DND-41 (cell line): ENCODE measurements around the gene PRKAR2A.
"Not testable (repeated sequence)": the region's sequence is repeated elsewhere in the genome, so short reads cannot be mapped to it uniquely, and the experiment has no call there.

ENCODE experiments used
- ATAC-seq: fragments of 200-7000 bp; cut with Tn5 transposase; 3 replicates; pipeline ENCODE4 v1.9.1; 2021; ENCODE audit warnings: low read depth; ENCODE audit not compliant: insufficient read depth
- DNase-seq: peaks from one replicate; pipeline ENCODE4 v3.0.0-alpha.2; 2020
- H2AFZ ChIP-seq: 2 replicates; pipeline ENCODE4 v1.6.0; 2012; ENCODE audit warnings: low read depth, low read length
- H3K27ac ChIP-seq: 2 replicates; pipeline ENCODE4 v1.5.1; 2012; ENCODE audit warnings: low read length, inconsistent platforms
- H3K27me3 ChIP-seq: fragments of 200-600 bp; sonication (generic); 2 replicates; pipeline ENCODE4 v1.6.0; 2012; ENCODE audit warnings: low read length, mild to moderate bottlenecking, inconsistent platforms; ENCODE audit not compliant: insufficient read depth, poor library complexity
- H3K36me3 ChIP-seq: 2 replicates; pipeline ENCODE4 v1.5.1; 2012; ENCODE audit warnings: low read length, inconsistent platforms; ENCODE audit not compliant: insufficient read depth
- H3K4me1 ChIP-seq: 2 replicates; pipeline ENCODE4 v1.5.1; 2012; ENCODE audit warnings: mild to moderate bottlenecking, low read length; ENCODE audit not compliant: insufficient read depth
- H3K4me2 ChIP-seq: 2 replicates; pipeline ENCODE4 v1.6.0; 2012; ENCODE audit warnings: mild to moderate bottlenecking, moderate library complexity, low read length, inconsistent platforms; ENCODE audit not compliant: insufficient read depth
- H3K4me3 ChIP-seq, 2 experiments: fragments of 200-600 bp in 1 of 2; shearing (Covaris generic) in 1 of 2; 2 replicates each; pipeline ENCODE4 v1.5.1; 2012 to 2016; ENCODE audit warnings: inconsistent platforms in 2 of 2, low read length in 2 of 2, mild to moderate bottlenecking in 2 of 2, low read depth in 1 of 2, moderate library complexity in 1 of 2
- H3K79me2 ChIP-seq: 2 replicates; pipeline ENCODE4 v1.6.0; 2012; ENCODE audit warnings: low read length, inconsistent platforms; ENCODE audit not compliant: insufficient read depth
- H3K9ac ChIP-seq: 2 replicates; pipeline ENCODE4 v1.6.0; 2012; ENCODE audit warnings: low read depth, mild to moderate bottlenecking, inconsistent platforms, low read length, moderate library complexity
- H3K9me3 ChIP-seq: 2 replicates; pipeline ENCODE4 v1.5.1; 2012; ENCODE audit warnings: low read length, moderate library complexity, mild to moderate bottlenecking, inconsistent platforms; ENCODE audit not compliant: insufficient read depth, severe bottlenecking
- H4K20me1 ChIP-seq: 2 replicates; pipeline ENCODE4 v1.6.0; 2012; ENCODE audit warnings: low read length; ENCODE audit not compliant: insufficient read depth
- EZH2 ChIP-seq: IDR thresholded peaks from 3 replicates; pipeline ENCODE4 v1.6.1; 2012; ENCODE audit warnings: borderline replicate concordance, low read depth, mild to moderate bottlenecking, moderate library complexity, low read length, inconsistent platforms; ENCODE audit not compliant: severe bottlenecking
- TF ChIP-seq, protein P1 (sequence below): IDR thresholded peaks from 2 replicates; pipeline ENCODE4 v1.5.1; 2012; ENCODE audit warnings: borderline replicate concordance, low read length, moderate library complexity, mild to moderate bottlenecking; ENCODE audit not compliant: poor library complexity, severe bottlenecking; ENCODE audit errors: extremely low read depth

Gene PRKAR2A

DNA sequence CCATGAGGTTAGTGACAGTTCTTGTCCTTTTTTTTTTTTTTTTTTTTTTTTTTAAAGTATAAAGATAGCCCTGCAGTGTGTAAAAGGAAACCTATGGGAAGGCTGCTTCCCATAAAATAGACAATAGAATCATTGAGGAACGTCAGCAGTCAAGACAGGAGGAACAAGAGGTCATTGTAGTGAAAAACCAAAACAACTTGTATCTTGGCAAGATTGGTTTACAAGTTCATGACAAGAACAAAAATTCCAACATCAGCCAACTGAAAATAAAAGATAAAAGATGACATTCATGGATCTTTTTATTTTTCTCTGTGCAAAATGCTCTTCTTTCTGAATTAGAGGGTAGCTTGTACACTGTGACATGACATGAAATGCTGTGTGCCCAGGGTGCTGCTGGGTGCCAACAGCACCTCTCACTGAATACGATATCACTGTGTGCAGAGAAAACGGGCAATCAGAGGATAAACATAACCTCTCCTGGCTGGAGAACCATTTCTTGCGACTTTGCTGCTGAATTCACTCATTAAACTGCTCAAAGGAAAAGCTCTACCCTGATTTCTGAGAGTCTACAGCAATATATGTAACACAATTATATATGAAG, 100.6 kb downstream of the PRKAR2A start:
- Histone ChIP-seq H3K36me3 (no peaks in the 10 kb centered on the region), H3K9ac (no peak overlapping the region), H3K79me2 (no peaks in the 10 kb centered on the region), H3K4me1 (no peaks in the 10 kb centered on the region), H3K27ac (no peak overlapping the region), H3K9me3 (no peaks in the 10 kb centered on the region), H3K4me2 (no peak overlapping the region), H3K27me3 (peaks cover 4% of the 10 kb centered on the region), H4K20me1 (no peaks in the 10 kb centered on the region), H2AFZ (no peak overlapping the region), H3K4me3 (no peak overlapping the region)
- ATAC-seq (no peak), DNase-seq (no peak)
- TF ChIP-seq EZH2 = no peak
- TF ChIP-seq, protein P1, sequence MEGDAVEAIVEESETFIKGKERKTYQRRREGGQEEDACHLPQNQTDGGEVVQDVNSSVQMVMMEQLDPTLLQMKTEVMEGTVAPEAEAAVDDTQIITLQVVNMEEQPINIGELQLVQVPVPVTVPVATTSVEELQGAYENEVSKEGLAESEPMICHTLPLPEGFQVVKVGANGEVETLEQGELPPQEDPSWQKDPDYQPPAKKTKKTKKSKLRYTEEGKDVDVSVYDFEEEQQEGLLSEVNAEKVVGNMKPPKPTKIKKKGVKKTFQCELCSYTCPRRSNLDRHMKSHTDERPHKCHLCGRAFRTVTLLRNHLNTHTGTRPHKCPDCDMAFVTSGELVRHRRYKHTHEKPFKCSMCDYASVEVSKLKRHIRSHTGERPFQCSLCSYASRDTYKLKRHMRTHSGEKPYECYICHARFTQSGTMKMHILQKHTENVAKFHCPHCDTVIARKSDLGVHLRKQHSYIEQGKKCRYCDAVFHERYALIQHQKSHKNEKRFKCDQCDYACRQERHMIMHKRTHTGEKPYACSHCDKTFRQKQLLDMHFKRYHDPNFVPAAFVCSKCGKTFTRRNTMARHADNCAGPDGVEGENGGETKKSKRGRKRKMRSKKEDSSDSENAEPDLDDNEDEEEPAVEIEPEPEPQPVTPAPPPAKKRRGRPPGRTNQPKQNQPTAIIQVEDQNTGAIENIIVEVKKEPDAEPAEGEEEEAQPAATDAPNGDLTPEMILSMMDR = no peak

DNA sequence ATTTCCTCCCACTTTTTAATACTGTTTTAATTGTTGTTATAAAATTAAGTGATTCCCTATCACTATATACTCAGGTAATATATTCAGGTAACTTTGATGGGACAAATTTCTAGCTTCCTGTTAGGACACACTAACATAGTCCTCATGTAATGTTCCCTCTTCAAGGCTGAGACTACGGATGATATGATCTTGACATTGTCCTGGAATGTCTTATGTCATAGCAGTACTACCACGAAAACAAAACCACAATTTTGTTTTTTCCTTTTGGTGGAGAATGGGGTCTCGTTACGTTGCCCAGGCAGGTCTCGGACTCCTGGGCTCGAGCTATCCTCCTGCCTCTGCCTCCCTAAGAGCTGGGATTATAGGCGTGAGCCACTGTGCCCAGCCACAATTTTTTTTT, 103.9 kb downstream of the PRKAR2A start:
- H3K27ac ChIP-seq = no peak overlapping the region
- H3K4me2 ChIP-seq = no peak overlapping the region
- H3K9me3 ChIP-seq = no peaks in the 10 kb centered on the region
- no peaks in the 10 kb centered on the region for H3K4me1 ChIP-seq
- no peaks in the 10 kb centered on the region for H3K36me3 ChIP-seq
- peaks cover 4% of the 10 kb centered on the region for H3K27me3 ChIP-seq
- no peak overlapping the region for H3K4me3 ChIP-seq
- no peak for DNase-seq
- no peak for ATAC-seq
- no peaks in the 10 kb centered on the region for H4K20me1 ChIP-seq
- H3K79me2 ChIP-seq = no peaks in the 10 kb centered on the region
- TF ChIP-seq, protein P1 = no peak
- no peak for TF ChIP-seq EZH2
- H3K9ac ChIP-seq = no peak overlapping the region
- no peak overlapping the region for H2AFZ ChIP-seq

DNA sequence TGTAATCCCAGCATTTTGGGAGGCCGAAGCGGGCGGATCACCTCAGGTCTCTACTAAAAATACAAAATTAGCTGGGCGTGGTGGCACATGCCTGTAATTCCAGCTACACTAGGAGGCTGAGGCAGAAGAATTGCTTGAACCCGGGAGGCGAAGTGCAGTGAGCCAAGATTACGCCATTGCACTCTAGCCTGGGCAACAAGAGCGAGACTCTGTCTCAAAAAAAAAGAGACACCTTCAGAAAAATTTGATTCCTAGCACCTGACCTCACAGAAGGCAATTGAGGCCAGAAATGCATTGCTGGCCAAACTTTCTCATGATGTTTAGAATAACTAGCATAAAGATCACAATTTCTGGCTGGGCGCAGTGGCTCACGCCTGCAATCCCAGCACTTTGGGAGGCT, 106.4 kb downstream of the PRKAR2A start:
- not testable (repeated sequence) for DNase-seq, H4K20me1 ChIP-seq, H3K36me3 ChIP-seq, H3K27me3 ChIP-seq, ATAC-seq, H3K27ac ChIP-seq, H3K79me2 ChIP-seq, H3K4me3 ChIP-seq, H3K9ac ChIP-seq, H3K9me3 ChIP-seq, H2AFZ ChIP-seq, H3K4me2 ChIP-seq, H3K4me1 ChIP-seq

DNA sequence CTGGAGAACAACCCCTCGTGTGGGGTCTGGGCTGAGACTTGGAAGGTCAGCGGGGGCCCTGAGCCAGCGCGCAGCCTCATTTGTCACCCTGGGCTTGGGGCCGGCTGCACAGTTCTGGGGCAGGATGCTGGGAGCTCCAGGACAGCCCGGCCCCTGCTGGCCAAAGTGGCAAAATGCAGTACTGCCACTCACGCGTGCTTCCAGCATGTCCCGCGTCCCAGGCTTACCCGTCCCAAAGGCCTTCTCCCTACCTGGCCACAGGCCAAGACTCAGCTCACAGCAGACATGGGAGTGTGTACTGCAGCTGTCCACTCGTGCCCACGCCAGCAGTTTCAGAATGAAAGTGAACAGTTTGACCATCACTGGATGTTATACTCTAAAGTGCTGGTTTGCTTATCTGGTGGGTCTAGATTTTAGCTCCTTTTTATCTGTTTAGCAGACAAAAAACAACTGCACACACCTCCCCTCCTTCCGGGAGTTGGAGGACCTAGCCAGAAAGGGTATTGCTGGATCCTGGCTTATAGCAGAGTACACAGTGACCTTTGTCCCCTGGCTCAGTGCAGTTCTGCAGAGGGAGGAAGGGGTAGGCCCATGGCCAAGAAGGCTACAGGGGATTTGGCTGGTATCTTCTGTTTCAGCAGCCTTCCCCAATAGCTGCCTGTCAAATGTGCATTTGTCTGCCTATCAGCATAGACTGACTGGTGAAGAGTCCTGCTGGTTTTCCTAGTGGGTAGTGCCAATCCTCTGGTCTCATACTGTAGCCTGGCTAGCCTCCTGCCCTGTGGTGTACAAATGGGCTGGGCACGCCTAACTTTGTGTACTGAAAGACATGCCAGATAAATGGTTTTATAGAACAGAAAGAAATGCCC, 107.5 kb downstream of the PRKAR2A start:
- ATAC-seq (peak; percentile 63; the same call in 2 of the 3 replicates), DNase-seq (peak; percentile 26)
- H4K20me1 ChIP-seq = no peaks in the 10 kb centered on the region
- H2AFZ ChIP-seq = no peak overlapping the region
- no peak overlapping the region for H3K27ac ChIP-seq
- H3K4me1 ChIP-seq = no peaks in the 10 kb centered on the region
- no peaks in the 10 kb centered on the region for H3K9me3 ChIP-seq
- TF ChIP-seq, protein P1 = peak; percentile 51
- no peak for TF ChIP-seq EZH2
- no peaks in the 10 kb centered on the region for H3K79me2 ChIP-seq
- H3K4me2 ChIP-seq = no peak overlapping the region
- no peak overlapping the region for H3K9ac ChIP-seq
- H3K4me3 ChIP-seq = no peak overlapping the region
- H3K36me3 ChIP-seq = no peaks in the 10 kb centered on the region
- H3K27me3 ChIP-seq = no peaks in the 10 kb centered on the region
